H1 (cell line): ENCODE data around the gene ZNF516. TPM values are rescaled to one million over a fixed set of nuclear protein-coding genes. Genes with fewer than 3 reads are reported as not detected.

Source experiments
- CTCF ChIA-PET: fragments of 300-600 bp; sonication (Branson Sonifier 250); formaldehyde crosslinking; loops from one replicate; lab custom pipeline; 2021; ENCODE audit not compliant: partially characterized antibody; lab: Charles Lee
- POLR2A ChIA-PET: fragments of 300-600 bp; sonication (Branson Sonifier 250); formaldehyde crosslinking; loops from one replicate; lab custom pipeline; 2021; ENCODE audit warnings: inconsistent platforms; ENCODE audit not compliant: partially characterized antibody; lab: Charles Lee
- DNase-seq, 2 experiments: peaks; one replicate each; pipeline versions ENCODE4 v3.0.0 to v3.0.0-alpha.2; 2010 to 2022; ENCODE audit warnings: low spot score in 2 of 2, low read depth in 1 of 2, mixed read lengths in 1 of 2
- FAIRE-seq: peaks from 2 replicates; lab custom pipeline; 2011; peaks lifted over from hg19 to GRCh38; lab: Jason Lieb, UNC
- H2AFZ ChIP-seq: 2 replicates; pipeline ENCODE4 v1.8.1; 2012; ENCODE audit warnings: low read length, inconsistent platforms
- H2AK5ac ChIP-seq: 2 replicates; pipeline ENCODE4 v1.6.1; 2013; ENCODE audit warnings: low read depth, low read length
- H2BK120ac ChIP-seq: replicated peaks from 2 replicates; pipeline ENCODE3; 2013; ENCODE audit warnings: low read depth, low read length, inconsistent platforms
- H2BK12ac ChIP-seq: 2 replicates; pipeline ENCODE4 v1.6.1; 2013; ENCODE audit warnings: low read depth, low read length
- H2BK15ac ChIP-seq: 2 replicates; pipeline ENCODE4 v1.6.1; 2013; ENCODE audit warnings: low read length
- H2BK20ac ChIP-seq: 2 replicates; pipeline ENCODE4 v1.6.1; 2013; ENCODE audit warnings: low read length
- H2BK5ac ChIP-seq: 2 replicates; pipeline ENCODE4 v1.6.1; 2013; ENCODE audit warnings: low read depth, low read length
- H3K14ac ChIP-seq: 2 replicates; pipeline ENCODE4 v1.6.1; 2013; ENCODE audit warnings: inconsistent platforms; ENCODE audit not compliant: insufficient read length
- H3K18ac ChIP-seq: 2 replicates; pipeline ENCODE4 v1.6.1; 2013; ENCODE audit warnings: low read length; ENCODE audit errors: extremely low read depth
- H3K23ac ChIP-seq: 2 replicates; pipeline ENCODE4 v1.6.1; 2013; ENCODE audit warnings: inconsistent platforms; ENCODE audit not compliant: insufficient read length
- H3K23me2 ChIP-seq: 2 replicates; pipeline ENCODE4 v1.6.1; 2013; ENCODE audit warnings: low read depth, low read length
- H3K27ac ChIP-seq: 2 replicates; pipeline ENCODE4 v1.6.1; 2011; ENCODE audit warnings: low read depth, low read length, inconsistent platforms
- H3K27me3 ChIP-seq, 4 experiments: replicated peaks in 1 of 4; 1 replicate in 1 of 4; 2 replicates in 3 of 4; pipeline versions ENCODE4 v1.6.1 to v1.8.1; 2011 to 2013; ENCODE audit warnings: low read length in 3 of 4, mild to moderate bottlenecking in 3 of 4, inconsistent platforms in 2 of 4, mixed read lengths in 2 of 4, moderate library complexity in 1 of 4; ENCODE audit not compliant: control insufficient read depth in 3 of 4, insufficient read depth in 3 of 4; ENCODE audit errors: extremely low read depth in 1 of 4
- H3K36me3 ChIP-seq, 4 experiments: 2 replicates each; pipeline versions ENCODE4 v1.6.1 to v1.8.1; 2011 to 2013; ENCODE audit warnings: mild to moderate bottlenecking in 4 of 4, low read length in 3 of 4, moderate library complexity in 2 of 4, control low read depth in 1 of 4, inconsistent platforms in 1 of 4; ENCODE audit not compliant: insufficient read depth in 4 of 4, control insufficient read depth in 2 of 4
- H3K4ac ChIP-seq: replicated peaks from 2 replicates; pipeline ENCODE3; 2013; ENCODE audit warnings: low read length, low read depth, mixed read lengths, inconsistent platforms; ENCODE audit not compliant: insufficient read length
- H3K4me1 ChIP-seq, 4 experiments: replicated peaks in 1 of 4; 1 replicate in 1 of 4; 2 replicates in 3 of 4; pipeline versions ENCODE4 v1.6.1 to v1.8.1; 2011 to 2013; ENCODE audit warnings: low read length in 3 of 4, inconsistent platforms in 2 of 4, mixed read lengths in 1 of 4; ENCODE audit not compliant: insufficient read depth in 4 of 4, control insufficient read depth in 3 of 4
- H3K4me2 ChIP-seq, 2 experiments: 2 replicates each; pipeline versions ENCODE4 v1.6.1 to v1.8.1; 2011 to 2013; ENCODE audit warnings: low read depth in 2 of 2, low read length in 2 of 2, control low read depth in 1 of 2, inconsistent platforms in 1 of 2, mild to moderate bottlenecking in 1 of 2; ENCODE audit not compliant: insufficient read depth in 1 of 2
- H3K4me3 ChIP-seq, 4 experiments: fragments of 200-600, 300-600 bp in 1 of 4; sonication (generic), shearing (Covaris generic), sonication (Bioruptor Twin) in 1 of 4; 2 replicates each; pipeline versions ENCODE4 v1.5.1 to v1.8.1; 2011 to 2016; ENCODE audit warnings: low read length in 4 of 4, low read depth in 3 of 4, control low read depth in 2 of 4, inconsistent platforms in 2 of 4, mild to moderate bottlenecking in 2 of 4, mixed read lengths in 1 of 4, moderate library complexity in 1 of 4; ENCODE audit not compliant: insufficient read depth in 2 of 4; ENCODE audit errors: extremely low read depth in 1 of 4
- H3K56ac ChIP-seq: replicated peaks from 2 replicates; pipeline ENCODE3; 2013; ENCODE audit warnings: low read depth, mild to moderate bottlenecking, mixed read lengths, low read length, inconsistent platforms; ENCODE audit not compliant: insufficient read length
- H3K79me1 ChIP-seq: 2 replicates; pipeline ENCODE4 v1.6.1; 2013; ENCODE audit warnings: low read depth, low read length, control low read depth
- H3K79me2 ChIP-seq, 2 experiments: 2 replicates each; pipeline versions ENCODE4 v1.6.1 to v1.8.1; 2012 to 2013; ENCODE audit warnings: low read length in 2 of 2, mild to moderate bottlenecking in 2 of 2, inconsistent platforms in 1 of 2; ENCODE audit not compliant: insufficient read depth in 2 of 2, control insufficient read depth in 1 of 2
- H3K9ac ChIP-seq, 4 experiments: replicated peaks in 1 of 4; 1 replicate in 1 of 4; 2 replicates in 3 of 4; pipeline versions ENCODE4 v1.6.1 to v1.8.1; 2011 to 2013; ENCODE audit warnings: low read depth in 3 of 4, low read length in 3 of 4, control low read depth in 2 of 4, mild to moderate bottlenecking in 2 of 4, moderate library complexity in 2 of 4, inconsistent platforms in 1 of 4; ENCODE audit errors: extremely low read depth in 1 of 4
- H3K9me3 ChIP-seq, 2 experiments: 2 replicates each; pipeline versions ENCODE4 v1.6.1 to v1.8.1; 2012 to 2013; ENCODE audit warnings: mild to moderate bottlenecking in 2 of 2, moderate library complexity in 2 of 2, control low read depth in 1 of 2, inconsistent platforms in 1 of 2, low read depth in 1 of 2, low read length in 1 of 2, mixed read lengths in 1 of 2; ENCODE audit not compliant: insufficient read depth in 2 of 2
- H4K20me1 ChIP-seq, 2 experiments: replicated peaks in 1 of 2; 2 replicates each; pipeline versions ENCODE3 to v1.8.1; 2011 to 2013; ENCODE audit warnings: inconsistent platforms in 2 of 2, low read length in 2 of 2, mild to moderate bottlenecking in 1 of 2; ENCODE audit not compliant: insufficient read depth in 2 of 2, control insufficient read depth in 1 of 2
- H4K5ac ChIP-seq: 2 replicates; pipeline ENCODE4 v1.6.1; 2013; ENCODE audit warnings: low read length, low read depth, mixed read lengths, inconsistent platforms; ENCODE audit not compliant: insufficient read length
- H4K8ac ChIP-seq: 2 replicates; pipeline ENCODE4 v1.8.0; 2013; ENCODE audit warnings: mild to moderate bottlenecking, moderate library complexity, low read length, inconsistent platforms; ENCODE audit not compliant: insufficient read depth; ENCODE audit errors: extremely low read depth
- H4K91ac ChIP-seq: replicated peaks from 2 replicates; pipeline ENCODE3; 2013; ENCODE audit warnings: low read length, mixed read lengths, inconsistent platforms; ENCODE audit not compliant: insufficient read length
- USF2 ChIP-seq: IDR thresholded peaks from 2 replicates; pipeline ENCODE4 v1.6.1; 2011; ENCODE audit warnings: low read length, improper control_type of control experiment
- WGBS, 2 experiments: shearing (Covaris generic) in 1 of 2; methylation state at CpG; one replicate each; pipeline versions ENCODE4 v1.1.6 to v1.1.7; 2013 to 2015; ENCODE audit warnings: low lambda C conversion rate in 2 of 2, mixed read lengths in 2 of 2, inconsistent platforms in 1 of 2, low coverage in 1 of 2, missing lambda C conversion rate in 1 of 2; ENCODE audit not compliant: insufficient replicate concordance in 2 of 2, insufficient coverage in 1 of 2, insufficient read length in 1 of 2; ENCODE audit errors: extremely low coverage in 1 of 2, missing lambda C conversion rate in 1 of 2; 5-methylcytosine and 5-hydroxymethylcytosine counted together
- polyA plus RNA-seq, 7 experiments: library from polyadenylated mRNA; depleted of rRNA in 3 of 7; stranded (reverse) in 5 of 7; unstranded in 2 of 7; fragments of >200 nt in 5 of 7; fragments of 200-250 nt in 2 of 7; gene quantifications; 1 replicate in 5 of 7; 2 replicates in 1 of 7; 4 replicates in 1 of 7; pipeline versions ENCODE4 v1.2.1 to v1.2.3, GENCODE V29; 2011 to 2013; ENCODE audit warnings: missing spikeins in 2 of 7, mixed read lengths in 2 of 7
- total RNA-seq: library from RNA; stranded (reverse); fragmentation: NEBNext Ultra II Directional; extraction: Animal tissue kit (Norgen Biotek cat#: 25700); gene quantifications from 2 replicates; pipeline ENCODE4 v1.2.1, GENCODE V29; 2021

ZNF516 gene
- total and polyA plus RNA-seq, 2 of the 8 experiments (the other 6 are each of a cell fraction or from before 2014, with no cell fraction given): 7.3 to 17.0 TPM

DNA sequence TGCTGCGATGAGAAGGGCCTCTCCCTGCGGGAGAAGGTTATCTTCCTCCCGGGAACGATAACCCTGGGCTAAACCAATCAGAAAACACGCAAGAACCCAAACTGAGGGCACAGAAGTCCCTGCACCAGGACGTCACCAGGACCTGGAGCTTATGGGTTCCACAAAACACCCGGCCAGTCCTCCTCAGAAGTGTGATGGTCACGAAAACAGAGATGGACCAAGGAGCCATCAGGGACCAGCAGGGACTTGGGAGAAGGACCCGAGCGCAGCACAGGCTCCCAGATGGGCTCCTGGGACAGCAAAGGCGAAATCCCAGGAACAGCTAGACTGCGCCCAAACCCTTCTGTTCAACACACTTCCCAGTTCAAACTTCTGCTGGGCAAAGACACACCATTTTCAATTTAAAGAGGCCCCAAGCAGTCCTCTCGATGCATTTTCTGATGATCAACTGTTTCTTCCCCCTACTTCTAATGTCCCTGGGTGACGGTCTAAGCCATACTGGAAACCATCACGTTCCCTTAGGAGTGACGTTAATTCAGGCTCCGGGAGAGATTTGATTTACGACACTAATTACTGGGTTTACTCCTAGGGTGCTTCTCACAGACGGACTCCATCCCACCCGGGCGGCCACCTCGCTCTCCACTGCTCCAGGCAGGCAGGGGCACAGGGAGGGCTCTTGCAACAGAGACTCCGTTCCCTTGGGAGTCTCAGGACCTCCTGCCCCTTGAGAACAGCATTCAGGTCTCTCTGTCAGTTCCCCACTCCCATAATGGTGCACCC lies 29.2 kb downstream of the ZNF516 start:
- Histone ChIP-seq H3K18ac (no peak overlapping the region), H3K79me2 (no peaks in the 10 kb centered on the region; a peak in 1 of 4 replicates), H3K4me2 (no peak overlapping the region), H3K23me2 (no peaks in the 10 kb centered on the region), H2BK15ac (no peak overlapping the region), H3K9ac (no peak overlapping the region), H3K27ac (no peak overlapping the region), H4K91ac (no peak overlapping the region), H2BK120ac (no peak overlapping the region), H3K9me3 (no peaks in the 10 kb centered on the region), H4K5ac (no peak overlapping the region), H3K4me3 (no peak overlapping the region), H4K20me1 (peaks cover 0 to 10% of the 10 kb centered on the region in 2 experiments), H3K56ac (no peak overlapping the region), H3K79me1 (no peaks in the 10 kb centered on the region; the same call in 1 of the 2 replicates), H2AK5ac (no peak overlapping the region), H3K4ac (no peak overlapping the region), H3K23ac (no peak overlapping the region), H2AFZ (no peak overlapping the region), H3K4me1 (no peaks in the 10 kb centered on the region), H3K27me3 (no peaks in the 10 kb centered on the region), H2BK12ac (no peak overlapping the region), H4K8ac (no peak overlapping the region; the same call in 1 of the 2 replicates), H2BK5ac (no peak overlapping the region; the same call in 1 of the 2 replicates), H3K36me3 (no peaks in the 10 kb centered on the region), H3K14ac (no peak overlapping the region), H2BK20ac (no peak overlapping the region)
- POLR2A ChIA-PET: no interaction called here
- FAIRE-seq (no peak), DNase-seq (no peak)
- 92% methylated on average over 22 of the region's 23 CpGs; no CpG with 5 or more reads in 1 of the 2 experiments for WGBS, 2 experiments
- CTCF ChIA-PET: interaction anchor here (1.0 to 4.4 kb wide), 4 partner anchors 8 to 23 kb away, joined by 3 to 25 read pairs (median 4); no protein-coding TSS in a partner anchor
- no peak for TF ChIP-seq USF2
